Measurements from ENCODE around the gene CHST1.

Gene CHST1

GRCh38 chr11:45657496-45658260 is 7.7 kb downstream of the CHST1 start:
- Histone ChIP-seq H4K20me1 (peaks cover 0 to 56% (median 11%) of the 10 kb centered on the region in 11 experiments; a peak in 10 of 22 replicates), H3K4me3 (no peak overlapping the region), H3K4me1 (peaks cover 10 to 28% (median 18%) of the 10 kb centered on the region in 10 experiments), H3K4me2 (peak overlapping the region in 8 of 11 experiments; percentile 56 to 80 (median 73); a peak in 14 of 22 replicates), H3K9ac (no peak overlapping the region; a peak in 1 of 22 replicates), H3K27ac (0 out of 22 replicates have a peak overlapping the region, but pooled peaks of 1 of the 11 experiments have one; percentile 2), H3K27me3 (peaks cover 28 to 54% (median 44%) of the 10 kb centered on the region in 11 experiments), H3K9me3 (replicated peaks in 1 of 11) (no peaks in the 10 kb centered on the region), H3K36me3 (no peaks in the 10 kb centered on the region)
- TF ChIP-seq Cebpa-rat (IDR thresholded peaks at IDR 0.05), result no peak

DNA sequence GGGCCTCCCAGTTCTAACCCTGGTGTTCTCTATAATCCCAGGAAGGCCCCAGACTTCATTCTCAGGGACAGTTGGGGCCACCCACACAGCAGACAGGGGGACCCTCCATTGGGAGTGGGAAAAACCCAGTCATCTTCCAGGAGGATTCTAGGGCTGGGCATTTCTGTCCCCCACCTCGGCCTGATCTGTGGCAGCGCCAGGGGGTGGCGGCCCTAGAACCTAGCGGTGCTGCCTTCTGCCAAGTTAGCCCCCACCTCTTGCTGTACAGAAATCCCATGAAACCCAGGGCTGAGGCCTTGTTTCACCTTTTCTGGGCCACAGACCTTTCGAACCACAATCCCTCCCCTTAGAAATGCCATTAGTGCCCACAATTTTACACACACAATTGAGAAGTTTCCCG is 9.6 kb downstream of the CHST1 start:
- Histone ChIP-seq H3K27me3 (peaks cover 9 to 35% (median 26%) of the 10 kb centered on the region in 11 experiments), H3K9ac (no peak overlapping the region), H3K36me3 (no peaks in the 10 kb centered on the region), H3K4me3 (no peak overlapping the region), H3K4me2 (0 out of 22 replicates have a peak overlapping the region, but pooled peaks of 1 of the 11 experiments have one; percentile 25), H3K27ac (no peak overlapping the region), H3K9me3 (replicated peaks in 1 of 11) (no peaks in the 10 kb centered on the region), H4K20me1 (peaks cover 0 to 39% (median 0%) of the 10 kb centered on the region in 11 experiments; a peak in 8 of 22 replicates), H3K4me1 (peaks cover 10 to 24% (median 17%) of the 10 kb centered on the region in 10 experiments)
- no peak for TF ChIP-seq Cebpa-rat (IDR thresholded peaks at IDR 0.05)

DNA sequence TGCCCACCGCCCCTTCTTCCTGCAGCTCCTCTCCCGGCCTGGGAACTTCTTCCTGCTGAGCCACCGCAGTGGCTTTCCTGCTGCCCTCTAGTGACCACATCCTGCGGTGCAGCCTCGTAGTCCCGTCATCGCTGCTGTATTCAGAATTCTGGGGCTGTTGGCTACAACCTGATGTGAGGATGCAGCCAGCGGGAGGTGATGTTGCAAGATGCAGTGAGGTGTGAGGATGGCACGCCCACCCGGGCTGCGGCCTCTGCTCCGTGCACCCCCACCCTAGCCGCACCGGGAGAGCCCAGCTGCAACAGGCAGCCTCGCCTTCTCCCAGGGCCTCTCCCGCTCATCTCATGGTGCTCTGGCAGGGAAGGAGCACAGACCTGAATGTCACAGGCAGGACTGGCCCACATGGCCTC is 10.1 kb downstream of the CHST1 start:
- Histone ChIP-seq H3K36me3 (no peaks in the 10 kb centered on the region), H3K9me3 (replicated peaks in 1 of 11) (peaks cover 0 to 4% (median 0%) of the 10 kb centered on the region in 11 experiments; a peak in 2 of 22 replicates), H3K9ac (no peak overlapping the region), H3K4me2 (peak overlapping the region in 7 of 11 experiments; percentile 6 to 25 (median 16); a peak in 4 of 22 replicates), H3K4me3 (no peak overlapping the region), H3K27me3 (peaks cover 5 to 31% (median 21%) of the 10 kb centered on the region in 11 experiments), H4K20me1 (peaks cover 0 to 35% (median 0%) of the 10 kb centered on the region in 11 experiments; a peak in 8 of 22 replicates), H3K4me1 (peaks cover 10 to 24% (median 17%) of the 10 kb centered on the region in 10 experiments), H3K27ac (no peak overlapping the region)
- no peak for TF ChIP-seq Cebpa-rat (IDR thresholded peaks at IDR 0.05)

GRCh38 chr11:45655012-45655283 is 10.5 kb downstream of the CHST1 start:
- Histone ChIP-seq H3K9me3 (replicated peaks in 1 of 11) (peaks cover 0 to 8% (median 0%) of the 10 kb centered on the region in 11 experiments; a peak in 4 of 22 replicates), H3K27me3 (peaks cover under 1 to 27% (median 17%) of the 10 kb centered on the region in 11 experiments; a peak in 20 of 22 replicates), H3K4me3 (no peak overlapping the region), H3K4me1 (peaks cover 10 to 24% (median 17%) of the 10 kb centered on the region in 10 experiments), H3K36me3 (no peaks in the 10 kb centered on the region), H4K20me1 (peaks cover 0 to 31% (median 0%) of the 10 kb centered on the region in 11 experiments; a peak in 8 of 22 replicates), H3K4me2 (peak overlapping the region in 7 of 11 experiments; percentile 6 to 25 (median 16); a peak in 4 of 22 replicates), H3K9ac (no peak overlapping the region), H3K27ac (no peak overlapping the region)
- no peak for TF ChIP-seq Cebpa-rat (IDR thresholded peaks at IDR 0.05)

DNA sequence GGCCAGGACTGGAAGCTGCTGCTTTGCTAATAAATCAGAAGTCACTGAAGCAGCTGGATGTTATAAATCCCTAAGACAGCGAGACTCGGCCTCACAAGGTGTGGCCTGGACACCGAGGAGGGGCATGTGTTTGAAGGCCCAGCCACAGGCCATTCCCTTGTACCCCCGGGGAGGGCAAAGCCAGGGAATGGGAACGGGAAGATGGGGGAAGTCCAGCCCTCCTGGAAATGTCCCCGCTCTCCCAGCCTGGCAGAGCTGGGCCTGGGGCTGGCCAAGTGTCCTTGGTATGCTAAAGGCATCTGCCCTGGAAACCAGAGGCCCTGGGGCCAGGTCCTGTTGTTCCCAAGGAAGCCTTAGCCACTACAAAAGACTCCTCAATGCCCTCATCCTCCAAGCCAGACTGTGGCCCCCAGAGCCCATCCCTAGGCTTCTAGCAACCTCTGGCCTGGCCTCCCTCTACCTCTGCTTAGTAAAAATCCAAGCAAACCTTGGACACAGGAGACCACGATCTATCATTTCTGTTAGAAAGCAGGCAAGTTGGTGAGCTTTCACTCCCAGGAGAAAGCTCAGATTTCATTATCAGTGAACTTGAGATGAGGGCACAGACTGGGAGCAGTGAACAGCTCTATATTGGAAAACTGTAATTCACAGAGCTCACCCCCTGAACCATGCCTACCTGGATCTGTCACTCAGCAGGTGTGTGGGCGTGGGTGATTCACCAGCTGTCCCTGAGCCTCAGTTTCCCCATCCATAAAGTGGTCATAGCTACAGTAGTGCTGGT is 11.0 kb downstream of the CHST1 start:
- H3K27ac ChIP-seq, result no peak overlapping the region
- no peak for TF ChIP-seq Cebpa-rat (IDR thresholded peaks at IDR 0.05)
- peaks cover 0 to 13% (median 0%) of the 10 kb centered on the region in 11 experiments; a peak in 4 of 22 replicates for H3K9me3 ChIP-seq (replicated peaks in 1 of 11)
- H3K9ac ChIP-seq, result no peak overlapping the region
- peaks cover 0 to 26% (median 0%) of the 10 kb centered on the region in 11 experiments; a peak in 7 of 22 replicates for H4K20me1 ChIP-seq
- H3K27me3 ChIP-seq, result peaks cover 0 to 21% (median 12%) of the 10 kb centered on the region in 11 experiments; a peak in 16 of 22 replicates
- no peaks in the 10 kb centered on the region for H3K36me3 ChIP-seq
- no peak overlapping the region; a peak in 1 of 22 replicates for H3K4me2 ChIP-seq
- H3K4me1 ChIP-seq, result peaks cover 10 to 24% (median 17%) of the 10 kb centered on the region in 10 experiments
- no peak overlapping the region for H3K4me3 ChIP-seq

DNA sequence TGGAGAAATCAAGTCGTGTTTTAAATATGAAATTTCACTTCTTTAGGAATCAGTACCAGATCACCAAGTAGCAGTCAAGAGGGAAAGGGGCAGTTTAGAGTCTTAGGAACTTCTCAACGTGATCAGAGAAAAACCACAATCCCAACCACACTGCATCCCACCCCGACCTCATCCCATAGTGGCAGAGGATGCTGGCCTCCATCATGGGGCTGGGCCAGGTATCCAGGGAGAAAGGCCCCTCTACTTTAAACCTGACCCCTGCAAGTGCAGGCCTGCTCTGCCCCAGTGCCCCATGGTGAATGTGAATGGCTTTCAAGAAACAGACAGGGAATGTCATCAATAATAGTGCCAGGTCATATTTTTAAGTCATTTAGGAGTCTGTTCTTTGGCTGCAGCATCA is 12.1 kb downstream of the CHST1 start:
- H3K4me3 ChIP-seq, result no peak overlapping the region
- H3K27me3 ChIP-seq, result peaks cover 0 to 10% (median 5%) of the 10 kb centered on the region in 11 experiments; a peak in 10 of 22 replicates
- no peak overlapping the region for H3K4me2 ChIP-seq
- H3K27ac ChIP-seq, result no peak overlapping the region
- H3K9me3 ChIP-seq (replicated peaks in 1 of 11), result peaks cover 0 to 13% (median 0%) of the 10 kb centered on the region in 11 experiments; a peak in 4 of 22 replicates
- peaks cover 0 to 18% (median 0%) of the 10 kb centered on the region in 11 experiments; a peak in 6 of 22 replicates for H4K20me1 ChIP-seq
- TF ChIP-seq Cebpa-rat (IDR thresholded peaks at IDR 0.05), result no peak
- H3K9ac ChIP-seq, result no peak overlapping the region
- H3K36me3 ChIP-seq, result no peaks in the 10 kb centered on the region
- peaks cover 2 to 13% (median 7%) of the 10 kb centered on the region in 10 experiments; a peak in 17 of 20 replicates for H3K4me1 ChIP-seq

DNA sequence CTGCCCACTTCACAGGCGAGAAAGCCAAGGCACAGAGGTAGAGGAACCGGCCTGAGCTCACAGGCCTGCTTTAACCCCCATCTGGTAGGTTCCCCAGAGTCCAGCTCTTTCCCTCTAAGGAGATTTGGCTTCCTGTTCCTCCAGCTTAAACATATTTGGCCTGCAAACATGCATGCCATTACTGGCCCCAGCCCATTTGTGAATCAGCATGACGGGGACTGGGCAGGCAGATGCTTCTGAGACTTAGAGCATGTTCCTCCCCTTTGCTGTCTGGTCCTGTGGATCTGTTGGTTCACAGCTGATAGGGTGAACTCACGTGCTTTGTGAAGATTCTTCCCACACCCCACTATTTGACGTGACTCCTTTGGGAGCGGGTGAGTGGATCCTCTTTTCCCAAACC is 12.6 kb downstream of the CHST1 start:
- no peak overlapping the region for H3K4me2 ChIP-seq
- H3K4me3 ChIP-seq, result no peak overlapping the region
- peaks cover 0 to 8% (median 3%) of the 10 kb centered on the region in 10 experiments; a peak in 12 of 20 replicates for H3K4me1 ChIP-seq
- no peak for TF ChIP-seq Cebpa-rat (IDR thresholded peaks at IDR 0.05)
- no peak overlapping the region for H3K27ac ChIP-seq
- peaks cover 0 to 13% (median 0%) of the 10 kb centered on the region in 11 experiments; a peak in 4 of 22 replicates for H3K9me3 ChIP-seq (replicated peaks in 1 of 11)
- peaks cover 0 to 16% (median 0%) of the 10 kb centered on the region in 11 experiments; a peak in 6 of 22 replicates for H4K20me1 ChIP-seq
- peaks cover 0 to 9% (median under 1%) of the 10 kb centered on the region in 11 experiments; a peak in 9 of 22 replicates for H3K27me3 ChIP-seq
- H3K9ac ChIP-seq, result no peak overlapping the region
- no peaks in the 10 kb centered on the region for H3K36me3 ChIP-seq

GRCh38 chr11:45651841-45652749 is 13.3 kb downstream of the CHST1 start:
- H3K4me3 ChIP-seq, result no peak overlapping the region

More at GRCh38 chr11:45651841-45652749, 13.3 kb downstream of the CHST1 start:
- no peak overlapping the region for H3K27ac ChIP-seq
- H3K9ac ChIP-seq, result no peak overlapping the region
- H4K20me1 ChIP-seq, result peaks cover 0 to 16% (median 0%) of the 10 kb centered on the region in 11 experiments; a peak in 6 of 22 replicates
- no peak overlapping the region for H3K4me2 ChIP-seq
- H3K4me1 ChIP-seq, result peaks cover 0 to 7% (median 2%) of the 10 kb centered on the region in 10 experiments; a peak in 5 of 20 replicates
- no peak for TF ChIP-seq Cebpa-rat (IDR thresholded peaks at IDR 0.05)
- no peaks in the 10 kb centered on the region for H3K36me3 ChIP-seq
- peaks cover 0 to 13% (median 0%) of the 10 kb centered on the region in 11 experiments; a peak in 4 of 22 replicates for H3K9me3 ChIP-seq (replicated peaks in 1 of 11)
- H3K27me3 ChIP-seq, result peaks cover 0 to 9% (median 0%) of the 10 kb centered on the region in 11 experiments; a peak in 7 of 22 replicates
